ENCODE data around the gene COL25A1.
A peak's percentile ranks its signal among the peaks of the same experiment; 100 is the strongest.

Gene COL25A1

DNA sequence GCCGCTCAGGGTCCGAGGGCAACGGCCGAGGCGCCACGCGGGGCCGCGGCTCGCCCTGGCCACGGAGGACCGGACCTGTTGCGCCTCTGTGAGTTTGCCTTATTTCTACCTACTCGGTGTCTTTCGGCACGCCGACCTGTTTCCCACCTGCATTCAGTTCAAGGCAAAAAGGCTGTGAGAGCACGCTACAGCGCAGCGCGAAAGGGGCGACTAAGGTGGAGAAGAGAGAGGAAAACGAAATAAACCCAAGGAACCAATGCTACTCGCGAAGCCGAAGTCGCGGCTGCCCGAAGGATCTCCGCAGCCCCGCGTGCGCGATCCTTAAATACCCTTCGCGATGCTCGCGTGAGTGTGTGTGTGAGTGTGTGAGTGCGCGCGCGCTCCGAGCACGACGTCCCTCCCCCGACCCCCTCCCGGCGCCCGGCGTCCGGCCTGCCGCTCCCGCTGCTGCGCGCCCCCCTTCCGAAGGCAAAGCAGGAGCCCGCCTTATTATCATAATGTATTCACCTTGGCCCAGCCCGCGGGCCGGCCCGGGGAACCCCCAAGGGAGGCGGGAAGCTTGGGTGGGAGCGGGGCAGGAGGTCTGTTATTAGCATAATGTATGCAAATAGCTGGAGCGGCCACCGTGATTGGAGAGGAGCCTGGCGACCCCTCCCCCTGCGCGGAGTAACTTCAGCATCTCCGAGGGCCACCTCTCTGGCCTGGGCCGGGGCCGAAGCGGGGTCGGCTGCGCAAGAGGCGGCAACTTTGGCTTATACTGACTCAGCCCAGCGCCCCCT, at the start of gene COL25A1:
Gene COL25A1, minus strand, starts transcription at position 298 of the 779 bp plus-strand sequence.
- peak; percentile 32 for DNase-seq (ENCODE audit: low spot score)
- in situ Hi-C loops (cut with MboI; ENCODE audit: low sequenced_read_pairs, unreplicated experiment): no loop called here
- TF ChIP-seq, protein P1, sequence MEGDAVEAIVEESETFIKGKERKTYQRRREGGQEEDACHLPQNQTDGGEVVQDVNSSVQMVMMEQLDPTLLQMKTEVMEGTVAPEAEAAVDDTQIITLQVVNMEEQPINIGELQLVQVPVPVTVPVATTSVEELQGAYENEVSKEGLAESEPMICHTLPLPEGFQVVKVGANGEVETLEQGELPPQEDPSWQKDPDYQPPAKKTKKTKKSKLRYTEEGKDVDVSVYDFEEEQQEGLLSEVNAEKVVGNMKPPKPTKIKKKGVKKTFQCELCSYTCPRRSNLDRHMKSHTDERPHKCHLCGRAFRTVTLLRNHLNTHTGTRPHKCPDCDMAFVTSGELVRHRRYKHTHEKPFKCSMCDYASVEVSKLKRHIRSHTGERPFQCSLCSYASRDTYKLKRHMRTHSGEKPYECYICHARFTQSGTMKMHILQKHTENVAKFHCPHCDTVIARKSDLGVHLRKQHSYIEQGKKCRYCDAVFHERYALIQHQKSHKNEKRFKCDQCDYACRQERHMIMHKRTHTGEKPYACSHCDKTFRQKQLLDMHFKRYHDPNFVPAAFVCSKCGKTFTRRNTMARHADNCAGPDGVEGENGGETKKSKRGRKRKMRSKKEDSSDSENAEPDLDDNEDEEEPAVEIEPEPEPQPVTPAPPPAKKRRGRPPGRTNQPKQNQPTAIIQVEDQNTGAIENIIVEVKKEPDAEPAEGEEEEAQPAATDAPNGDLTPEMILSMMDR (IDR thresholded peaks at IDR 0.05; ENCODE audit: borderline replicate concordance, control extremely low read depth, extremely low read depth, insufficient read depth, missing control alignments): no peak

DNA sequence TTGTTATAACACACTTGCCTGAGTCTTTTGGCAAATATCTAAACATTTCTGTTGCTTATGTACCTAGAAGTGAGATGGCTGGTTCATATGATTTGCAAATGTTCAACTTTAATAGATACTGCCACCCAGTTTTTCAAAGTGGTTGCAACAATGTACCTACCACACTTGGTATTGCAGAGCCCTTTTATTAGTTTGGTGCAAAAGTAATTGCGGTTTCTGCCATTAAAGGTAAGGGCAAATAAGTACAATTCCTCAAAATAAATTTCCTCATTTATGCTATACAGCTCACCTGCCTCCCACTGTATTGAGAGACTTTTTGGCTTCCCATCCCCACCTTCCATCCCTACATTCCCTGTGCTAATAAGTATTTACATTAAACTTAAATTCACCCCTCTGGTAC, 47.7 kb upstream of the COL25A1 start:
- no peak for DNase-seq (ENCODE audit: low spot score)
- in situ Hi-C loops (cut with MboI; ENCODE audit: low sequenced_read_pairs, unreplicated experiment): no loop called here
- TF ChIP-seq, protein P1 (IDR thresholded peaks at IDR 0.05; ENCODE audit: borderline replicate concordance, control extremely low read depth, extremely low read depth, insufficient read depth, missing control alignments): no peak

DNA sequence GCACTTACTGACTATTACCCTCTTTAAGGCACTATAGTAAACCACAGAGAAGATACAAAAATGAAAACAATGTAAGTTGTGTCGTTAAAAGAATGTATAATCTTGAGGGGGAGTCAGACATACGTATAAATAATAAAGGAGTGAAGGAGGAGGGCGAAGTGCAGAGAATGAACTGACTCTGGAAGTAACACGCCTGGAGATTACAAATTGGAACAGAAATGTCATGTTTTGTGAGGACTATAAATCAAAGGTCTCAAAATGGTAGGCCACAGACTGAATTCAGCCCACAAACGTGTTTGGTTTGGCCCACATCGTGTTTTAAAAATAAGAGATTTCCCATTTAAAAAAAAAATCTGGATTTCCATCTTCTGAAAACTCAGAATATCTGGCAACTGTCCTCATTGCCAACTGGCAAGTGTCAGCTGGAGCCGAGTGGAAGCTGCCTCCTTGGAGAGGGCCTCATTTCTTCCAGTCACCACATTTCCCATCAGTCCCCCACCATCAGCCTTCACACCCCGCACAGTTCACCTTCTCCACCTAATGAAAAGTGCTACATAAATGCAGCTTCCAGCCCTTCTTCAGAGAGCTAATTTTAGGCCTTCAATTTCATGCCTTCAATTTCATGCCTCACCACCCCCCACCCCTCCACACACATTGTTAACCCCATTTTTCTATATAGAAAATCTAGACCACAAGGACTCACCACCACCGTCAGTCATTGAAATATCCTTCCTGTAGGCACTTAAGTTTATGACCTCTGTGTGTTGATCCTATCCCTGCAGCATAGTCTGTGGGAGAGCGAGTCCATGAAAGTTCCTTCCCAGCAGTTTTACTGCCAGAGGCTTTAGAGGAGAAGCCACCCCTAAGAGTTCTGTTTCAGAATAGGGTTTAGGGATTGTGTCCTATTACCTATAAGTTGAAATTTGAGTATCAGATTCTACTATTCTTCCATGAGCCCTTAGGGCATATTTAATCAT, 32.0 kb upstream of the COL25A1 start:
- TF ChIP-seq, protein P1 (IDR thresholded peaks at IDR 0.05; ENCODE audit: borderline replicate concordance, control extremely low read depth, extremely low read depth, insufficient read depth, missing control alignments): no peak
- in situ Hi-C loops (cut with MboI; ENCODE audit: low sequenced_read_pairs, unreplicated experiment): no loop called here
- no peak for DNase-seq (ENCODE audit: low spot score)

DNA sequence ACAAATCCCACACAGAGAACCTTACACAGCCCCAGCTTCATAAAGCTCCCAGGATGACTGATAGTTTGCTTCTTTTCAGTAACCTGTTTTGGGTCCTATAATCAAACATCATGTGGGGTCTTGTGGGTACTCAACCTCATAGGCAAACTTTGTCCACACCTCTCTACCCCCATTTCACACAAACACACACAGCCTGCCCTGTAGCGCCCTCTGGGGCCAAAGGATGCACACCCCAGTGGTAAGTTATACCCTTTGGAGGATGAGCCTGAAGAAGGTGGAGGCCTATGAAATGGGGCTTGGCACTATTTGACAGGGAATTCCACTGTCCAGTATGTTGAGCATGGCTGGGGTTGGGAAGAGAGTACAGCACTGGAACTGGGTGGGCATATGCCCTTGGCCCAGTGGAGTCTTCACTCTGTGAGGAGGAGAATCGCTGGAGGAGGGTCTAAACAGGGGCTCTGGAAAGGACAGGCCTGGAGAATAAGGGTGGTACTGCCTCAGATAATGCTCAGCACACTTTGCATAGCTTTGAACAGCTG, 30.5 kb upstream of the COL25A1 start:
- TF ChIP-seq, protein P1 (IDR thresholded peaks at IDR 0.05; ENCODE audit: borderline replicate concordance, control extremely low read depth, extremely low read depth, insufficient read depth, missing control alignments): peak; percentile 18
- in situ Hi-C loops (cut with MboI; ENCODE audit: low sequenced_read_pairs, unreplicated experiment): no loop called here
- no peak for DNase-seq (ENCODE audit: low spot score)

DNA sequence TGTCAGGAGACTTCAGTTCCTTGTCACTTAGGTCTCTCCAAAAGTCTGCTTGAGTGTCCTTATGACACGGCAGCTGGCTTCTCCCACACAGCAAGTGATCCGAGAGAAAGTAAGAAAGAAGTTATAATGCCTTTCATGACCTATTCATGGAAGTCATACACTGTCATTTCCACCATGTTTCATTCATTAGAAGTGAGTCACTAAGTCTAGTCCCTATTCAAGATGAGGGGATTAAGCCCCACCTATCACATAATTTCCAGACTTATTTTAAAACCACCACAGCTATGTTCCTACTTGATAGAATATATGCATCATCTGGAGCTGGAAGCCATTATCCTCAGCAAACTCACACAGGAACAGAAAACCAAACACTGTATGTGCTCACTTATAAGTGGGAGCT, 25.2 kb upstream of the COL25A1 start:
- DNase-seq (ENCODE audit: low spot score): no peak
- in situ Hi-C loops (cut with MboI; ENCODE audit: low sequenced_read_pairs, unreplicated experiment): no loop called here
- TF ChIP-seq, protein P1 (IDR thresholded peaks at IDR 0.05; ENCODE audit: borderline replicate concordance, control extremely low read depth, extremely low read depth, insufficient read depth, missing control alignments): no peak

DNA sequence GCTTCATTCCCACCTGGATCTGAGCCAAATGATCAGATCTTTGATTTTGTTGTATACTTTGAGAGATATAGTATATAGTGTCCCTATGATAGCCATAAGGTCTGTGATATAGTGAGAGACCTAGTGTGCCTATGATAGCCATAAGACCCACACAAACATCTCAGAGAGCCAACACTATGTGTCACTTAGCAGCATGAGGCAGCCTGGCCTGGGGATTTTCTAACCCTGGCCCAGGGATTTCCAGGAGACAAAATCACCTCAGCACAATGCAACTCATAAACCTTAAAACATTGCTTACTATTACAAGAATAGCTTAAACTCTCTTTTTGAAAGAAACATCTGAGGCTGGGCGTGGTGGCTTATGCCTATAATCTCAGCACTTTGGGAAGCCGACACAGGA, 23.2 kb upstream of the COL25A1 start:
- no peak for DNase-seq (ENCODE audit: low spot score)
- TF ChIP-seq, protein P1 (IDR thresholded peaks at IDR 0.05; ENCODE audit: borderline replicate concordance, control extremely low read depth, extremely low read depth, insufficient read depth, missing control alignments): no peak
- in situ Hi-C loops (cut with MboI; ENCODE audit: low sequenced_read_pairs, unreplicated experiment): no loop called here

Measured in GM13976 (cell line).